ENCODE data around the gene BCO2.

Gene BCO2

GRCh38 chr11:112213753-112214152 lies 38.4 kb downstream of the BCO2 start:
- DNase-seq (ENCODE audit: low read depth in 2 of 2, low spot score in 1 of 2) = no peak

- DNase-seq (ENCODE audit: low read depth in 2 of 2, low spot score in 1 of 2) = no peak
Measured at GRCh38 chr11:112215621-112216020, 40.3 kb downstream of the BCO2 start.

GRCh38 chr11:112216561-112217105 lies 41.3 kb downstream of the BCO2 start:
- no peak for DNase-seq (ENCODE audit: low read depth in 2 of 2, low spot score in 1 of 2)

- peak in 1 of 2 donors; percentile 8 for DNase-seq (ENCODE audit: low read depth in 2 of 2, low spot score in 1 of 2)
Measured at GRCh38 chr11:112219476-112220232, 44.3 kb downstream of the BCO2 start.

- DNase-seq (ENCODE audit: low read depth in 2 of 2, low spot score in 1 of 2) = no peak
Measured at GRCh38 chr11:112221274-112221835, 46.0 kb downstream of the BCO2 start.

- no peak for DNase-seq (ENCODE audit: low read depth in 2 of 2, low spot score in 1 of 2)
Measured at GRCh38 chr11:112222303-112222702, 47.0 kb downstream of the BCO2 start.

- no peak for DNase-seq (ENCODE audit: low read depth in 2 of 2, low spot score in 1 of 2)
Measured at GRCh38 chr11:112223121-112223520, 47.8 kb downstream of the BCO2 start.

- no peak for DNase-seq (ENCODE audit: low read depth in 2 of 2, low spot score in 1 of 2)
Measured at GRCh38 chr11:112223754-112224532, 48.6 kb downstream of the BCO2 start.

GRCh38 chr11:112225753-112226061 lies 50.4 kb downstream of the BCO2 start:
- DNase-seq (ENCODE audit: low read depth in 2 of 2, low spot score in 1 of 2) = no peak

- DNase-seq (ENCODE audit: low read depth in 2 of 2, low spot score in 1 of 2) = peak; percentile 56 to 73
Measured at GRCh38 chr11:112226062-112226830, 50.9 kb downstream of the BCO2 start, which contains the start of gene PTS. Gene PTS (plus strand): TSS chr11:112226428. CDS start chr11:112226444, 16 bp downstream.

- DNase-seq (ENCODE audit: low read depth in 2 of 2, low spot score in 1 of 2) = no peak
Measured at GRCh38 chr11:112226831-112227401, 51.6 kb downstream of the BCO2 start.

GRCh38 chr11:112227471-112227870 lies 52.2 kb downstream of the BCO2 start:
- no peak for DNase-seq (ENCODE audit: low read depth in 2 of 2, low spot score in 1 of 2)

GRCh38 chr11:112228706-112229105 lies 53.4 kb downstream of the BCO2 start:
- no peak for DNase-seq (ENCODE audit: low read depth in 2 of 2, low spot score in 1 of 2)

- no peak for DNase-seq (ENCODE audit: low read depth in 2 of 2, low spot score in 1 of 2)
Measured at GRCh38 chr11:112229159-112229558, 53.8 kb downstream of the BCO2 start.

GRCh38 chr11:112229746-112230433 lies 54.6 kb downstream of the BCO2 start:
- no peak for DNase-seq (ENCODE audit: low read depth in 2 of 2, low spot score in 1 of 2)

GRCh38 chr11:112231952-112232351 lies 56.6 kb downstream of the BCO2 start:
- DNase-seq (ENCODE audit: low read depth in 2 of 2, low spot score in 1 of 2) = no peak

GRCh38 chr11:112235750-112236390 lies 60.6 kb downstream of the BCO2 start:
- DNase-seq (ENCODE audit: low read depth in 2 of 2, low spot score in 1 of 2) = no peak

- no peak for DNase-seq (ENCODE audit: low read depth in 2 of 2, low spot score in 1 of 2)
Measured at GRCh38 chr11:112237451-112237850, 62.1 kb downstream of the BCO2 start.

GRCh38 chr11:112238041-112238440 lies 62.7 kb downstream of the BCO2 start:
- DNase-seq (ENCODE audit: low read depth in 2 of 2, low spot score in 1 of 2) = no peak

- DNase-seq (ENCODE audit: low read depth in 2 of 2, low spot score in 1 of 2) = no peak
Measured at GRCh38 chr11:112241486-112241885, 66.2 kb downstream of the BCO2 start.
